ENCODE measurements around the gene TTLL12. TPM values are rescaled to one million over a fixed set of nuclear protein-coding genes. Genes with fewer than 3 reads are reported as not detected.

Gene TTLL12
- polyA plus RNA-seq, 1 donor (not counting 4 experiments of a cell fraction or from before 2014, with no cell fraction given): 22.1 TPM

DNA sequence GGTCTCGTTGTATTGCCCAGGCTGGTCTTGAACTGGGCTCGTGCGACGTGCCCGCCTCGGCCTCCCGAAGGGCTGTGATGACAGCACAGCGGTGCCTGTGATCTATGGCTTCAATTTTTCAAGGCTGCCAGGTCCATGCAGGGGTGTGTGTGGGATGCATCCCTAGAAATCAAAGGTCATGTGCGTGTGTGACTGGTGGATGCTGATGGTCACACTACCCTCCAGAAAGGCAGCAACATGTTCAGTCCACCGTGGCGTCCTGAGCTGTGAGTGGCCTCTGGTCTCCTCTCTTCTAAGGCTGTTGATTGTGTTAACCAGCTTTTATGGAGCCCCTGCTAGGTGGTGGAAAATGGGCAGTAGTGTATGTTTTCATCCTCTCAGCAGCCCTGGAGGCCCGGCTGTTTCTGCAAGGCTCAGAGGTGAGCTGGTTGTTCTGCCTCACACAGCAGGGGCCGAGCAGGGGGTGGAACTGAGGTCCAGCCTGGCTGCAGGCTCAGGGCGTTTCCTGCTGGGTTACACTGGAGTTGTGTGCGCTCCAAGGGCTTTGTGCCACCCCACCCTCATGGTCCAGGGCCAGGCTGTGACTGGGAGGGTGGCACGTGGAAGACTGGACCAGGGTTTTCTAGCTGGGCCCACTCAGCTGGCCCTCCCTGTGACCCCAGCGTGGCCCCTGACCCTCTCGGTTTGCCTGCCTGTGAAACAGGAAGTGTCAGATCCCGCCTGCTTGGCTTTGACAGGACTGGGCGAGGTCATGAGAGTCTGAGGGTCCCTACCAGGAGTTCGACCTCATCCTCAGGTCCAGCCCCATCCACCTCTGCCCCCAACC, 68.7 kb downstream of the TTLL12 start:
- H3K9ac ChIP-seq (ENCODE audit: control insufficient read depth, extremely low read depth, insufficient read depth, low read length): no peak overlapping the region
- no peaks in the 10 kb centered on the region for H3K9me1 ChIP-seq (ENCODE audit: control insufficient read depth, extremely low read depth, insufficient read depth, low read length)
- dilution Hi-C loops (cut with MboI; ENCODE audit: extremely low pct_ligation_motif_present, low sequenced_read_pairs): no loop called here
- no peaks in the 10 kb centered on the region for H3K27me3 ChIP-seq (ENCODE audit: control insufficient read depth, extremely low read depth, insufficient read depth, low read length)
- H3K4me1 ChIP-seq (ENCODE audit: control insufficient read depth, extremely low read depth, insufficient read depth, low read length): no peaks in the 10 kb centered on the region
- no peaks in the 10 kb centered on the region for H3K9me3 ChIP-seq (ENCODE audit: control insufficient read depth, low read depth, low read length)
- H3K36me3 ChIP-seq (ENCODE audit: control insufficient read depth in 2 of 2, extremely low read depth in 1 of 2, insufficient read depth in 2 of 2, low read length in 2 of 2): no peaks in the 10 kb centered on the region
- FAIRE-seq (no peak), DNase-seq (ENCODE audit: low read depth, low spot score) (no peak)
- H3K4me2 ChIP-seq (ENCODE audit: control insufficient read depth, extremely low read depth, insufficient read depth, low read depth, low read length): no peak overlapping the region
- TF ChIP-seq CTCF (optimal IDR thresholded peaks at IDR 0.05 in 1 of 3, IDR thresholded peaks at IDR 0.05 in 1 of 3, conservative IDR thresholded peaks at IDR 0.05 in 1 of 3; ENCODE audit: extremely low read depth in 1 of 3, insufficient read depth in 2 of 3, low read length in 3 of 3) (no peak), EZH2 (IDR thresholded peaks at IDR 0.05; ENCODE audit: low read length) (no peak)
- no peak overlapping the region for H3K4me3 ChIP-seq (ENCODE audit: control insufficient read depth in 2 of 3, extremely low read depth in 1 of 3, insufficient read depth in 2 of 3, low read depth in 1 of 3, low read length in 3 of 3)
- H3K27ac ChIP-seq (ENCODE audit: control insufficient read depth, insufficient read depth, low read length): no peak overlapping the region
- H2AFZ ChIP-seq (ENCODE audit: control insufficient read depth, low read length): no peak overlapping the region
- peaks cover 9% of the 10 kb centered on the region for H3K79me2 ChIP-seq (ENCODE audit: control insufficient read depth, insufficient read depth, low read length)
- no peaks in the 10 kb centered on the region for H4K20me1 ChIP-seq (ENCODE audit: control insufficient read depth, extremely low read depth, insufficient read depth, low read length)

GRCh38 chr22:43116932-43117331, 70.0 kb downstream of the TTLL12 start:
- H3K36me3 ChIP-seq (ENCODE audit: control insufficient read depth in 2 of 2, extremely low read depth in 1 of 2, insufficient read depth in 2 of 2, low read length in 2 of 2): no peaks in the 10 kb centered on the region
- dilution Hi-C loops (cut with MboI; ENCODE audit: extremely low pct_ligation_motif_present, low sequenced_read_pairs): no loop called here
- H2AFZ ChIP-seq (ENCODE audit: control insufficient read depth, low read length): no peak overlapping the region
- no peaks in the 10 kb centered on the region for H3K27me3 ChIP-seq (ENCODE audit: control insufficient read depth, extremely low read depth, insufficient read depth, low read length)
- H4K20me1 ChIP-seq (ENCODE audit: control insufficient read depth, extremely low read depth, insufficient read depth, low read length): no peaks in the 10 kb centered on the region
- H3K4me3 ChIP-seq (ENCODE audit: control insufficient read depth in 2 of 3, extremely low read depth in 1 of 3, insufficient read depth in 2 of 3, low read depth in 1 of 3, low read length in 3 of 3): no peak overlapping the region
- FAIRE-seq (no peak), DNase-seq (ENCODE audit: low read depth, low spot score) (no peak)
- H3K9me1 ChIP-seq (ENCODE audit: control insufficient read depth, extremely low read depth, insufficient read depth, low read length): no peaks in the 10 kb centered on the region
- peaks cover 9% of the 10 kb centered on the region for H3K79me2 ChIP-seq (ENCODE audit: control insufficient read depth, insufficient read depth, low read length)
- H3K4me1 ChIP-seq (ENCODE audit: control insufficient read depth, extremely low read depth, insufficient read depth, low read length): no peaks in the 10 kb centered on the region
- no peak overlapping the region for H3K4me2 ChIP-seq (ENCODE audit: control insufficient read depth, extremely low read depth, insufficient read depth, low read depth, low read length)
- no peaks in the 10 kb centered on the region for H3K9me3 ChIP-seq (ENCODE audit: control insufficient read depth, low read depth, low read length)
- no peak overlapping the region for H3K27ac ChIP-seq (ENCODE audit: control insufficient read depth, insufficient read depth, low read length)
- H3K9ac ChIP-seq (ENCODE audit: control insufficient read depth, extremely low read depth, insufficient read depth, low read length): no peak overlapping the region
- TF ChIP-seq EZH2 (IDR thresholded peaks at IDR 0.05; ENCODE audit: low read length) (no peak), CTCF (optimal IDR thresholded peaks at IDR 0.05 in 1 of 3, IDR thresholded peaks at IDR 0.05 in 1 of 3, conservative IDR thresholded peaks at IDR 0.05 in 1 of 3; ENCODE audit: extremely low read depth in 1 of 3, insufficient read depth in 2 of 3, low read length in 3 of 3) (no peak)

Other genes starting within 250 kb of the TTLL12 start
- gene PACSIN2, start 172.0 kb downstream of the TTLL12 start, polyA plus RNA-seq: 50.7 to 57.2 TPM (median 55.5 TPM) in 3 replicates
- 3.5 to 6.0 TPM (median 3.9 TPM) in 3 replicates for gene TTLL1, start 97.7 kb downstream of the TTLL12 start, polyA plus RNA-seq
- gene BIK, start 76.4 kb downstream of the TTLL12 start, polyA plus RNA-seq: 2.9 to 4.6 TPM (median 4.4 TPM) in 3 replicates
- 13.9 to 17.1 TPM (median 15.6 TPM) in 3 replicates for gene MCAT, start 43.7 kb downstream of the TTLL12 start, polyA plus RNA-seq
- 139 to 405 TPM (median 155 TPM) in 3 replicates for gene TSPO, start 35.6 kb downstream of the TTLL12 start, polyA plus RNA-seq
- not detected in 3 replicates for gene SCUBE1, start 156.2 kb upstream of the TTLL12 start, polyA plus RNA-seq
- not detected in 3 replicates for gene MPPED1, start 224.9 kb upstream of the TTLL12 start, polyA plus RNA-seq

Measured in keratinocyte (primary cell).